ENCODE measurements around the gene GJB3.

Gene GJB3

DNA sequence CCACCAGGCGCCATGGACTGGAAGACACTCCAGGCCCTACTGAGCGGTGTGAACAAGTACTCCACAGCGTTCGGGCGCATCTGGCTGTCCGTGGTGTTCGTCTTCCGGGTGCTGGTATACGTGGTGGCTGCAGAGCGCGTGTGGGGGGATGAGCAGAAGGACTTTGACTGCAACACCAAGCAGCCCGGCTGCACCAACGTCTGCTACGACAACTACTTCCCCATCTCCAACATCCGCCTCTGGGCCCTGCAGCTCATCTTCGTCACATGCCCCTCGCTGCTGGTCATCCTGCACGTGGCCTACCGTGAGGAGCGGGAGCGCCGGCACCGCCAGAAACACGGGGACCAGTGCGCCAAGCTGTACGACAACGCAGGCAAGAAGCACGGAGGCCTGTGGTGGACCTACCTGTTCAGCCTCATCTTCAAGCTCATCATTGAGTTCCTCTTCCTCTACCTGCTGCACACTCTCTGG, 3.8 kb downstream of the GJB3 start:
- DNase-seq, result no peak
- ChIA-PET POLR2A (no interaction called here), CTCF (interaction anchor here (0.8 to 1.3 kb wide), 3 partner anchors 60 to 82 kb away, joined by 3 to 4 read pairs (median 3); no protein-coding TSS in a partner anchor)
- Histone ChIP-seq H3K27me3 (replicated peaks in 2 of 5; ENCODE audit: control insufficient read depth in 4 of 5, insufficient read depth in 5 of 5, low read length in 4 of 5) (peaks cover 0 to 43% (median 15%) of the 10 kb centered on the region in 5 experiments), H3K36me3 (ENCODE audit: control insufficient read depth in 4 of 4, insufficient read depth in 4 of 4, low read length in 3 of 4) (no peaks in the 10 kb centered on the region), H3K4me1 (ENCODE audit: control extremely low read depth in 1 of 4, control insufficient read depth in 4 of 4, insufficient read depth in 4 of 4, low read length in 3 of 4) (peaks cover 0 to 12% (median 6%) of the 10 kb centered on the region in 4 experiments), H3K4me3 (ENCODE audit: control insufficient read depth in 1 of 7, extremely low read depth in 1 of 7, insufficient read depth in 4 of 7, low read depth in 2 of 7, low read length in 6 of 7) (no peak overlapping the region), H3K9me3 (ENCODE audit: control extremely low read depth in 1 of 5, control insufficient read depth in 4 of 5, insufficient read depth in 2 of 5, low read depth in 1 of 5, low read length in 4 of 5) (no peaks in the 10 kb centered on the region), H3K27ac (ENCODE audit: insufficient read depth in 1 of 2, low read depth in 1 of 2, low read length in 2 of 2, poor library complexity in 1 of 2, severe bottlenecking in 2 of 2) (no peak overlapping the region)
- 94% methylated on average over 28 of the region's 28 CpGs for WGBS (ENCODE audit: insufficient coverage)

GRCh38 chr1:34785231-34785874, 4.3 kb downstream of the GJB3 start:
- H3K4me1 ChIP-seq (ENCODE audit: control extremely low read depth in 1 of 4, control insufficient read depth in 4 of 4, insufficient read depth in 4 of 4, low read length in 3 of 4), result peaks cover 0 to 12% (median 6%) of the 10 kb centered on the region in 4 experiments
- ChIA-PET POLR2A (no interaction called here), CTCF (interaction anchor here (0.9 to 1.3 kb wide), 2 partner anchors 69 to 82 kb away, joined by 3 to 4 read pairs; no protein-coding TSS in a partner anchor)
- WGBS (ENCODE audit: insufficient coverage), result 93% methylated on average over 22 of the region's 22 CpGs
- H3K27ac ChIP-seq (ENCODE audit: insufficient read depth in 1 of 2, low read depth in 1 of 2, low read length in 2 of 2, poor library complexity in 1 of 2, severe bottlenecking in 2 of 2), result no peak overlapping the region
- no peak overlapping the region for H3K4me3 ChIP-seq (ENCODE audit: control insufficient read depth in 1 of 7, extremely low read depth in 1 of 7, insufficient read depth in 4 of 7, low read depth in 2 of 7, low read length in 6 of 7)
- no peaks in the 10 kb centered on the region for H3K9me3 ChIP-seq (ENCODE audit: control extremely low read depth in 1 of 5, control insufficient read depth in 4 of 5, insufficient read depth in 2 of 5, low read depth in 1 of 5, low read length in 4 of 5)
- no peaks in the 10 kb centered on the region for H3K36me3 ChIP-seq (ENCODE audit: control insufficient read depth in 4 of 4, insufficient read depth in 4 of 4, low read length in 3 of 4)
- DNase-seq, result no peak
- H3K27me3 ChIP-seq (replicated peaks in 2 of 5; ENCODE audit: control insufficient read depth in 4 of 5, insufficient read depth in 5 of 5, low read length in 4 of 5), result peaks cover 0 to 38% (median 14%) of the 10 kb centered on the region in 5 experiments

DNA sequence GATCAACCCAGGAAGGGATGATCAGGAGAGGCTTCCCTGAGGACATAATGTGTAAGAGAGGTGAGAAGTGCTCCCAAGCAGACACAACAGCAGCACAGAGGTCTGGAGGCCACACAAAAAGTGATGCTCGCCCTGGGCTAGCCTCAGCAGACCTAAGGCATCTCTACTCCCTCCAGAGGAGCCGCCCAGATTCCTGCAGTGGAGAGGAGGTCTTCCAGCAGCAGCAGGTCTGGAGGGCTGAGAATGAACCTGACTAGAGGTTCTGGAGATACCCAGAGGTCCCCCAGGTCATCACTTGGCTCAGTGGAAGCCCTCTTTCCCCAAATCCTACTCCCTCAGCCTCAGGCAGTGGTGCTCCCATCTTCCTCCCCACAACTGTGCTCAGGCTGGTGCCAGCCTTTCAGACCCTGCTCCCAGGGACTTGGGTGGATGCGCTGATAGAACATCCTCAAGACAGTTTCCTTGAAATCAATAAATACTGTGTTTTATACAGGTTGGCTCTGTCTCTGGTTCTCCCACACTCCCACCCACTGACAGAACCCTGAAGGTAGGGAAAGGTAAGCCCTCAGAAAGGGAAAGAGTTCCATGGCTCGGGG, 5.0 kb downstream of the GJB3 start:
- CTCF ChIA-PET, result interaction anchor here (0.6 to 4.7 kb wide), 11 partner anchors 10 to 625 kb away, joined by 3 to 29 read pairs (median 3); partner anchors contain the start of gene SMIM12
- WGBS (ENCODE audit: insufficient coverage), result 67% methylated on average over 3 of the region's 4 CpGs

DNA sequence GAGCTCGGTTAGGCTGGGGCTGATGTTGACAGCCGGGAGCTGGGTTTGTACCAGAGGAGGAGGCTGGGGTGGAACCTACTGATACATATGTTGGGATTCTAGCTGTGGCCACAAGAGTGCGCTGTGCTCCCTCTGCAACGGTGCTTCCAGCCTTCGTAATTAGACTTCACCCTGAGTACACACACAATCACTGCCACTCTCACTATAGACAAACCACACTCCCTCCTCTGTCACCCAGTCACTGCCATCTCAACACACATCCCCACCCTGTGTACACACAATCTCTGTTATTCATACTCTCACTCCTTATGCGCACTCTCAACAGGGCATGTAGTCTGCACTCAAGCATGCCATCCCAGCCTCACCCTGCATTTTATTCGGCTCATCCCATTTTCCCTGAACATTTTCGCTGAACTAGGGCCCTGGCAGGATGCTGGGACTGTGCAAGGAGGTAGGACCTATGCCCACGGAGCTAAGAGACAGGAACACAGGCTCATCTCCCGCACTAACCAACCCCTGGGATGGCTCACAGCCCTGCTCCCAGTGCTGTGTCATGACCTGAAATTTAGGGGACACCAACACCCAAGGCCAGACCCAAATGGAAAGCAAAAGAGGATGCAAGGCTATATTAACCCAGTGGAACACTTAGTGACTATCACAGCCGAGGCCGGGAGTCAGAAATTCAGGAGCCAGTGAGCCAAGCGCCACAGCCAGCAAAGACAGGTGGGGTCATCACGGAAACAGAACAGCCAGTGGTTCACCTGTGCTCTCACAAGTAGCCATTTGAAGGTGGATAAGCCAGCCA, 5.7 kb downstream of the GJB3 start:
- ChIA-PET CTCF (interaction anchor here (0.6 to 4.7 kb wide), 15 partner anchors 9 to 624 kb away, joined by 3 to 29 read pairs (median 3); partner anchors contain the start of gene SMIM12), POLR2A (no interaction called here)
- no peaks in the 10 kb centered on the region for H3K9me3 ChIP-seq (ENCODE audit: control extremely low read depth in 1 of 5, control insufficient read depth in 4 of 5, insufficient read depth in 2 of 5, low read depth in 1 of 5, low read length in 4 of 5)
- WGBS (ENCODE audit: insufficient coverage), result 61% methylated on average over 12 of the region's 14 CpGs
- H3K27ac ChIP-seq (ENCODE audit: insufficient read depth in 1 of 2, low read depth in 1 of 2, low read length in 2 of 2, poor library complexity in 1 of 2, severe bottlenecking in 2 of 2), result no peak overlapping the region
- peaks cover 0 to 4% (median 2%) of the 10 kb centered on the region in 4 experiments for H3K4me1 ChIP-seq (ENCODE audit: control extremely low read depth in 1 of 4, control insufficient read depth in 4 of 4, insufficient read depth in 4 of 4, low read length in 3 of 4)
- peaks cover 0 to 29% (median 9%) of the 10 kb centered on the region in 5 experiments for H3K27me3 ChIP-seq (replicated peaks in 2 of 5; ENCODE audit: control insufficient read depth in 4 of 5, insufficient read depth in 5 of 5, low read length in 4 of 5)
- H3K4me3 ChIP-seq (ENCODE audit: control insufficient read depth in 1 of 7, extremely low read depth in 1 of 7, insufficient read depth in 4 of 7, low read depth in 2 of 7, low read length in 6 of 7), result no peak overlapping the region
- peak; percentile 70 to 85 (median 80) for DNase-seq
- H3K36me3 ChIP-seq (ENCODE audit: control insufficient read depth in 4 of 4, insufficient read depth in 4 of 4, low read length in 3 of 4), result no peaks in the 10 kb centered on the region

More for the DNA sequence above, 5.0 kb downstream of the GJB3 start:
- no peak for DNase-seq
- H3K27me3 ChIP-seq (replicated peaks in 2 of 5; ENCODE audit: control insufficient read depth in 4 of 5, insufficient read depth in 5 of 5, low read length in 4 of 5), result peaks cover 0 to 31% (median 10%) of the 10 kb centered on the region in 5 experiments
- H3K4me1 ChIP-seq (ENCODE audit: control extremely low read depth in 1 of 4, control insufficient read depth in 4 of 4, insufficient read depth in 4 of 4, low read length in 3 of 4), result peaks cover 0 to 12% (median 5%) of the 10 kb centered on the region in 4 experiments
- H3K9me3 ChIP-seq (ENCODE audit: control extremely low read depth in 1 of 5, control insufficient read depth in 4 of 5, insufficient read depth in 2 of 5, low read depth in 1 of 5, low read length in 4 of 5), result no peaks in the 10 kb centered on the region
- POLR2A ChIA-PET, result no interaction called here
- H3K36me3 ChIP-seq (ENCODE audit: control insufficient read depth in 4 of 4, insufficient read depth in 4 of 4, low read length in 3 of 4), result no peaks in the 10 kb centered on the region
- no peak overlapping the region for H3K27ac ChIP-seq (ENCODE audit: insufficient read depth in 1 of 2, low read depth in 1 of 2, low read length in 2 of 2, poor library complexity in 1 of 2, severe bottlenecking in 2 of 2)
- H3K4me3 ChIP-seq (ENCODE audit: control insufficient read depth in 1 of 7, extremely low read depth in 1 of 7, insufficient read depth in 4 of 7, low read depth in 2 of 7, low read length in 6 of 7), result no peak overlapping the region

GRCh38 chr1:34787461-34788420, 6.7 kb downstream of the GJB3 start:
- peaks cover 0 to 27% (median 12%) of the 10 kb centered on the region in 5 experiments for H3K27me3 ChIP-seq (replicated peaks in 2 of 5; ENCODE audit: control insufficient read depth in 4 of 5, insufficient read depth in 5 of 5, low read length in 4 of 5)
- H3K27ac ChIP-seq (ENCODE audit: insufficient read depth in 1 of 2, low read depth in 1 of 2, low read length in 2 of 2, poor library complexity in 1 of 2, severe bottlenecking in 2 of 2), result no peak overlapping the region
- peak; percentile 28 to 49 (median 45) for DNase-seq
- WGBS (ENCODE audit: insufficient coverage), result 83% methylated on average over 6 of the region's 9 CpGs
- H3K36me3 ChIP-seq (ENCODE audit: control insufficient read depth in 4 of 4, insufficient read depth in 4 of 4, low read length in 3 of 4), result no peaks in the 10 kb centered on the region
- ChIA-PET CTCF (interaction anchor here (0.7 to 4.7 kb wide), 7 partner anchors 8 to 65 kb away, joined by 3 to 29 read pairs (median 4); no protein-coding TSS in a partner anchor), POLR2A (no interaction called here)
- H3K4me3 ChIP-seq (ENCODE audit: control insufficient read depth in 1 of 7, extremely low read depth in 1 of 7, insufficient read depth in 4 of 7, low read depth in 2 of 7, low read length in 6 of 7), result no peak overlapping the region
- no peaks in the 10 kb centered on the region for H3K9me3 ChIP-seq (ENCODE audit: control extremely low read depth in 1 of 5, control insufficient read depth in 4 of 5, insufficient read depth in 2 of 5, low read depth in 1 of 5, low read length in 4 of 5)
- peaks cover 0 to 8% (median 3%) of the 10 kb centered on the region in 4 experiments for H3K4me1 ChIP-seq (ENCODE audit: control extremely low read depth in 1 of 4, control insufficient read depth in 4 of 4, insufficient read depth in 4 of 4, low read length in 3 of 4)

GRCh38 chr1:34790985-34791384, 10.0 kb downstream of the GJB3 start:
- ChIA-PET POLR2A (no interaction called here), CTCF (interaction anchor here (0.7 to 1.2 kb wide), 2 partner anchors 19 to 75 kb away, joined by 3 read pairs; no protein-coding TSS in a partner anchor)
- Histone ChIP-seq H3K27me3 (replicated peaks in 2 of 5; ENCODE audit: control insufficient read depth in 4 of 5, insufficient read depth in 5 of 5, low read length in 4 of 5) (peaks cover 0 to 25% (median 10%) of the 10 kb centered on the region in 5 experiments), H3K4me1 (ENCODE audit: control extremely low read depth in 1 of 4, control insufficient read depth in 4 of 4, insufficient read depth in 4 of 4, low read length in 3 of 4) (peaks cover 0 to 10% (median 4%) of the 10 kb centered on the region in 4 experiments), H3K4me3 (ENCODE audit: control insufficient read depth in 1 of 7, extremely low read depth in 1 of 7, insufficient read depth in 4 of 7, low read depth in 2 of 7, low read length in 6 of 7) (no peak overlapping the region), H3K36me3 (ENCODE audit: control insufficient read depth in 4 of 4, insufficient read depth in 4 of 4, low read length in 3 of 4) (no peaks in the 10 kb centered on the region), H3K27ac (ENCODE audit: insufficient read depth in 1 of 2, low read depth in 1 of 2, low read length in 2 of 2, poor library complexity in 1 of 2, severe bottlenecking in 2 of 2) (no peak overlapping the region), H3K9me3 (ENCODE audit: control extremely low read depth in 1 of 5, control insufficient read depth in 4 of 5, insufficient read depth in 2 of 5, low read depth in 1 of 5, low read length in 4 of 5) (no peaks in the 10 kb centered on the region)
- no peak for DNase-seq
- WGBS (ENCODE audit: insufficient coverage), result 100% methylated on average over 3 of the region's 6 CpGs
